IMR-90 (cell line): ENCODE data around the gene MEGF11. TPM values are rescaled to one million over a fixed set of nuclear protein-coding genes. Genes with fewer than 3 reads are reported as not detected.

Experiments used
- ATAC-seq: fragments of 200-7000 bp; cut with Tn5 transposase; 2 replicates; pipeline ENCODE4 v1.9.1; 2020; ENCODE audit warnings: low read depth, mild to moderate bottlenecking, moderate library complexity
- BruUV-seq: library from RNA; stranded (reverse); fragments of 400-500 nt; replicated peaks from 2 replicates; lab custom pipeline; 2021; lab: Mats Ljungman, UMichigan
- CTCF ChIA-PET: fragments of 300-600 bp; formaldehyde crosslinking; extraction: SDS; loops from one replicate; lab custom pipeline; 2021; ENCODE audit warnings: antibody characterized with exemption; lab: Yijun Ruan, JAX
- POLR2A ChIA-PET: fragments of 300-600 bp; sonication (Branson Sonifier 250); formaldehyde crosslinking; loops from one replicate; lab custom pipeline; 2022; ENCODE audit warnings: antibody characterized with exemption; ENCODE audit not compliant: unreplicated experiment; lab: Charles Lee
- DNase-seq: peaks from one replicate; pipeline ENCODE4 v3.0.0; 2013
- H2AFZ ChIP-seq: replicated peaks from 2 replicates; pipeline ENCODE3; 2013; ENCODE audit warnings: low read length, mild to moderate bottlenecking; ENCODE audit not compliant: poor library complexity
- H2AK5ac ChIP-seq: 2 replicates; pipeline ENCODE4 v1.6.1; 2013; ENCODE audit warnings: low read depth, low read length, inconsistent platforms
- H2AK9ac ChIP-seq: replicated peaks from 2 replicates; pipeline ENCODE3; 2013; ENCODE audit warnings: mild to moderate bottlenecking, low read depth, low read length, moderate library complexity; ENCODE audit not compliant: poor library complexity
- H2BK120ac ChIP-seq: 2 replicates; pipeline ENCODE4 v1.6.1; 2013; ENCODE audit warnings: low read depth, low read length, inconsistent platforms
- H2BK15ac ChIP-seq: 3 replicates; pipeline ENCODE4 v1.6.1; 2013; ENCODE audit warnings: low read depth, low read length, inconsistent platforms
- H2BK20ac ChIP-seq: 2 replicates; pipeline ENCODE4 v1.6.1; 2013; ENCODE audit warnings: low read depth, mild to moderate bottlenecking, inconsistent platforms, low read length, moderate library complexity
- H2BK5ac ChIP-seq: 2 replicates; pipeline ENCODE4 v1.6.1; 2013; ENCODE audit warnings: mild to moderate bottlenecking, low read depth, low read length, inconsistent platforms; ENCODE audit not compliant: poor library complexity, severe bottlenecking
- H3K14ac ChIP-seq: replicated peaks from 2 replicates; pipeline ENCODE4 v1.6.1; 2013; ENCODE audit warnings: low read depth, low read length, inconsistent platforms
- H3K18ac ChIP-seq: 2 replicates; pipeline ENCODE4 v1.6.1; 2013; ENCODE audit warnings: low read depth, low read length, control low read depth
- H3K23ac ChIP-seq: 2 replicates; pipeline ENCODE4 v1.6.1; 2013; ENCODE audit warnings: low read depth, low read length, inconsistent platforms
- H3K27ac ChIP-seq: 2 replicates; pipeline ENCODE4 v1.5.1; 2013; ENCODE audit warnings: mild to moderate bottlenecking, control low read depth, low read length; ENCODE audit not compliant: insufficient read depth
- H3K27me3 ChIP-seq: 2 replicates; pipeline ENCODE4 v1.6.1; 2013; ENCODE audit warnings: low read length; ENCODE audit not compliant: control insufficient read depth, insufficient read depth
- H3K36me3 ChIP-seq: 2 replicates; pipeline ENCODE4 v1.6.1; 2013; ENCODE audit warnings: low read length, mixed read lengths; ENCODE audit not compliant: control insufficient read depth, insufficient read depth
- H3K4ac ChIP-seq: 2 replicates; pipeline ENCODE4 v1.6.1; 2013; ENCODE audit warnings: low read depth, low read length, inconsistent platforms
- H3K4me1 ChIP-seq: 2 replicates; pipeline ENCODE4 v1.6.1; 2013; ENCODE audit warnings: low read length, mixed read lengths; ENCODE audit not compliant: control insufficient read depth, insufficient read depth
- H3K4me2 ChIP-seq: 2 replicates; pipeline ENCODE4 v1.6.1; 2013; ENCODE audit warnings: low read depth, mild to moderate bottlenecking, control low read depth, low read length, moderate library complexity
- H3K4me3 ChIP-seq: 2 replicates; pipeline ENCODE4 v1.5.1; 2013; ENCODE audit warnings: low read depth, mild to moderate bottlenecking, control low read depth, low read length, moderate library complexity; ENCODE audit not compliant: insufficient read depth
- H3K56ac ChIP-seq: 2 replicates; pipeline ENCODE4 v1.6.1; 2013; ENCODE audit warnings: low read length, inconsistent platforms; ENCODE audit not compliant: insufficient read depth; ENCODE audit errors: extremely low read depth
- H3K79me1 ChIP-seq, 2 experiments: 2 replicates each; pipeline ENCODE4 v1.6.1; 2013; ENCODE audit warnings: low read length in 2 of 2, inconsistent platforms in 1 of 2, low read depth in 1 of 2
- H3K9ac ChIP-seq: 2 replicates; pipeline ENCODE4 v1.6.1; 2013; ENCODE audit warnings: low read depth, low read length, control low read depth
- H3K9me1 ChIP-seq: 2 replicates; pipeline ENCODE4 v1.6.1; 2013; ENCODE audit warnings: low read length, inconsistent platforms; ENCODE audit not compliant: insufficient read depth
- H3K9me3 ChIP-seq: 2 replicates; pipeline ENCODE4 v1.6.1; 2013; ENCODE audit warnings: low read length; ENCODE audit not compliant: control insufficient read depth, insufficient read depth
- H4K20me1 ChIP-seq: 2 replicates; pipeline ENCODE4 v1.6.1; 2013; ENCODE audit warnings: low read length, inconsistent platforms; ENCODE audit not compliant: insufficient read depth
- H4K5ac ChIP-seq: 2 replicates; pipeline ENCODE4 v1.6.1; 2013; ENCODE audit warnings: mild to moderate bottlenecking, low read depth, low read length, control low read depth
- H4K8ac ChIP-seq, 2 experiments: 2 replicates each; pipeline ENCODE4 v1.6.1; 2013; ENCODE audit warnings: low read depth in 2 of 2, low read length in 2 of 2, control low read depth in 1 of 2, inconsistent platforms in 1 of 2
- H4K91ac ChIP-seq: 2 replicates; pipeline ENCODE4 v1.6.1; 2013; ENCODE audit warnings: low read depth, low read length, inconsistent platforms; ENCODE audit not compliant: insufficient read depth
- BHLHE40 ChIP-seq: fragments of 150-350 bp; IDR thresholded peaks from 2 replicates; pipeline ENCODE4 v1.6.1; 2016; ENCODE audit warnings: mild to moderate bottlenecking, low read depth, low read length
- CEBPB ChIP-seq: IDR thresholded peaks from 2 replicates; pipeline ENCODE4 v1.6.1; 2012; ENCODE audit warnings: low read depth, low read length, improper control_type of control experiment
- CHD1 ChIP-seq: IDR thresholded peaks from 2 replicates; pipeline ENCODE4 v1.6.1; 2012; ENCODE audit warnings: low read depth, low read length, improper control_type of control experiment
- CTCF ChIP-seq: conservative IDR thresholded peaks from 2 replicates; pipeline ENCODE4 v1.5.1; 2012; ENCODE audit warnings: mild to moderate bottlenecking, low read depth, low read length, improper control_type of control experiment
- ELK1 ChIP-seq: fragments of 150-350 bp; IDR thresholded peaks from 2 replicates; pipeline ENCODE4 v1.6.1; 2016; ENCODE audit warnings: low read depth, mild to moderate bottlenecking, low read length, moderate library complexity, borderline replicate concordance
- FOS ChIP-seq: fragments of 150-350 bp; IDR thresholded peaks from 2 replicates; pipeline ENCODE4 v1.6.1; 2016; ENCODE audit warnings: low read depth, low read length
- MAFK ChIP-seq: IDR thresholded peaks from 2 replicates; pipeline ENCODE4 v1.6.1; 2012; ENCODE audit warnings: low read depth, low read length, improper control_type of control experiment
- MAZ ChIP-seq: IDR thresholded peaks from 2 replicates; pipeline ENCODE4 v1.6.1; 2012; ENCODE audit warnings: low read depth, mild to moderate bottlenecking, low read length, improper control_type of control experiment, moderate library complexity, borderline replicate concordance
- MXI1 ChIP-seq: IDR thresholded peaks from 2 replicates; pipeline ENCODE4 v1.6.1; 2012; ENCODE audit warnings: low read depth, mild to moderate bottlenecking, low read length, moderate library complexity, borderline replicate concordance
- NFE2L2 ChIP-seq: fragments of 150-350 bp; IDR thresholded peaks from 2 replicates; pipeline ENCODE4 v1.6.1; 2016; ENCODE audit warnings: low read depth, mild to moderate bottlenecking, low read length
- POLR2A ChIP-seq: IDR thresholded peaks from 2 replicates; pipeline ENCODE4 v1.6.1; 2012; ENCODE audit warnings: mild to moderate bottlenecking, low read depth, low read length
- RAD21 ChIP-seq: IDR thresholded peaks from 2 replicates; pipeline ENCODE4 v1.6.1; 2012; ENCODE audit warnings: low read length, improper control_type of control experiment
- RCOR1 ChIP-seq: IDR thresholded peaks from 2 replicates; pipeline ENCODE4 v1.6.1; 2012; ENCODE audit warnings: mild to moderate bottlenecking, low read length, improper control_type of control experiment; ENCODE audit not compliant: insufficient replicate concordance
- RFX5 ChIP-seq: IDR thresholded peaks from 2 replicates; pipeline ENCODE4 v1.8.0; 2012; ENCODE audit warnings: low read depth, mild to moderate bottlenecking, low read length, moderate library complexity
- SMC3 ChIP-seq: fragments of 150-350 bp; IDR thresholded peaks from 2 replicates; pipeline ENCODE4 v1.6.1; 2016; ENCODE audit warnings: low read depth, mild to moderate bottlenecking, antibody characterized with exemption, low read length, moderate library complexity
- USF2 ChIP-seq: fragments of 150-350 bp; IDR thresholded peaks from 2 replicates; pipeline ENCODE4 v1.6.1; 2017; ENCODE audit warnings: mild to moderate bottlenecking, antibody characterized with exemption, low read length, low read depth
- WGBS, 2 experiments: methylation state at CpG; one replicate each; pipeline versions ENCODE4 v1.1.5 to v1.1.7; 2013; ENCODE audit warnings: missing lambda C conversion rate in 2 of 2; ENCODE audit not compliant: insufficient read length in 1 of 2; ENCODE audit errors: extremely low coverage in 2 of 2; 5-methylcytosine and 5-hydroxymethylcytosine counted together
- dilution Hi-C: fragments of 300-500 bp; cut with HindIII; formaldehyde crosslinking; loops from one replicate; pipeline ENCODE4 v1.14.3; 2018; ENCODE audit warnings: low sequenced_read_pairs; ENCODE audit not compliant: unreplicated experiment
- in situ Hi-C: fragments of 300-500 bp; cut with MboI; formaldehyde crosslinking; loops from 3 replicates; pipeline ENCODE4 v1.14.3; 2019; ENCODE audit warnings: low sequenced_read_pairs, inconsistent platforms, mixed read lengths
- intact Hi-C: fragments of 100-400 bp; cut with micrococcal nuclease; formaldehyde crosslinking; loops from 2 replicates; pipeline ENCODE4 v1.10.0; 2022
- polyA plus RNA-seq, 3 experiments: library from polyadenylated mRNA; depleted of rRNA; stranded (reverse); fragments of >200 nt; gene quantifications; 2 replicates each; pipeline ENCODE4 v1.2.3, GENCODE V29; 2012; ENCODE audit warnings: low replicate concordance in 1 of 3
- total RNA-seq: library from RNA; depleted of rRNA; stranded (reverse); fragments of >200 nt; gene quantifications from 2 replicates; pipeline ENCODE4 v1.2.3, GENCODE V29; 2012

The MEGF11 gene
- total and polyA plus RNA-seq, 2 of the 4 experiments (the other 2 are of a cell fraction): not detected

GRCh38 chr15:66025972-66026371, 227.6 kb downstream of the MEGF11 start:
- ChIA-PET POLR2A (no interaction called here), CTCF (no interaction called here)
- TF ChIP-seq RAD21: no peak
- no peak for TF ChIP-seq USF2
- no peak for TF ChIP-seq SMC3
- no peak for TF ChIP-seq POLR2A
- no peak for TF ChIP-seq BHLHE40
- no peak for TF ChIP-seq NFE2L2
- no peak for TF ChIP-seq RCOR1
- no peak for TF ChIP-seq MXI1
- no peak for TF ChIP-seq CTCF
- TF ChIP-seq MAZ: no peak
- TF ChIP-seq FOS: no peak
- no peak for TF ChIP-seq ELK1
- no peak for TF ChIP-seq CEBPB
- TF ChIP-seq MAFK: no peak
- no peak for TF ChIP-seq CHD1
- no peak for TF ChIP-seq RFX5
- Histone ChIP-seq H4K20me1 (no peaks in the 10 kb centered on the region), H3K36me3 (no peaks in the 10 kb centered on the region), H3K4me3 (no peak overlapping the region), H4K5ac (no peak overlapping the region), H3K79me1 (no peaks in the 10 kb centered on the region), H3K4ac (no peak overlapping the region), H3K9me1 (no peaks in the 10 kb centered on the region), H3K9me3 (no peaks in the 10 kb centered on the region), H3K9ac (no peak overlapping the region), H4K8ac (no peak overlapping the region), H2BK15ac (no peak overlapping the region), H3K4me2 (no peak overlapping the region), H2BK120ac (no peak overlapping the region), H3K27me3 (peaks cover 32% of the 10 kb centered on the region), H3K56ac (no peak overlapping the region), H2AK5ac (no peak overlapping the region), H3K27ac (no peak overlapping the region), H2BK20ac (no peak overlapping the region), H3K18ac (no peak overlapping the region), H3K23ac (no peak overlapping the region), H3K4me1 (no peaks in the 10 kb centered on the region), H3K14ac (no peak overlapping the region), H4K91ac (no peak overlapping the region), H2AFZ (no peak overlapping the region), H2BK5ac (no peak overlapping the region), H2AK9ac (no peak overlapping the region)
- ATAC-seq (no peak), DNase-seq (no peak)
- intact Hi-C loops: no loop called here
- dilution Hi-C loops: no loop called here
- in situ Hi-C loops: no loop called here
- no TSS peak for BruUV-seq
- WGBS, 2 experiments: 26% methylated on average over 2 of the region's 7 CpGs; no CpG with 5 or more reads in 1 of the 2 experiments
